ENCODE measurements around the gene SOX11.

SOX11 gene

DNA sequence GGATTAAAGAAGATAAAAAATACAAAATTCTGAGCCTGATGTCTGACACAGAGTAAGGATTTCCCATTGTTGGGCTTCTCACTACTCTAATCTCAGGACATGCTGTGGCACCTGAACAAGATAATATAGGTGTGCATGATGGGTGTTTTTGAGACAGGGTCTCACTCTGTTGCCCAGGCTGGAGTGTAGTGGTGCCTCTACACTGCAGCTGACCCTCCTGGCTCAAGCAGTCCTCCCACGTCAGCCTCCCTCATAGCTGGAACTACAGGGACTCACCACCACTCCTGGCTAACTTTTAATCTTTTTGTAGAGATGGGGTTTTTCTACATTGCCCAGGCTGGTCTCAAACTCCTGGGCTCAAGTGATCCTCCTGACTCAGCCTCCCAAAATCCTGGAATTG is 32.9 kb downstream of the SOX11 start:
- DNase-seq, result no peak

GRCh38 chr2:5725794-5726463 is 33.7 kb downstream of the SOX11 start:
- no peak for DNase-seq

DNA sequence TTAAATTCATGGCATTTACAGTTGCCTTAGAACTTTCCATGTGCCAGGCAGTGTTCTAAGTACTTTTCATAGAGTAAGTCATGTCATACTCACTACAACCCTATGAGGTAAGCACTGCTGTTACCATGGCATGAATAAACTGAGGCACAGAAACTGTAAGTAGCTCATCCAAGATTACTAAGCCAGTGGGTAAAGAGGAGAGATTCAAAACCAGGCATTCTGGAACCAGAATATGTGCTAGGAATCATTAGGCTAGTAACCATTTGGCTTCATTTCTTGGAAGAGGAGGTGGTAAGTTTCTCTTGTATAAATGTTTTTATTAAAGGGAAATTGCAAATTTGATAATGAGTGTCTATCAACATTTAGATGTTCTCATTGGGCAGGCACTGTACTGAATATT is 35.1 kb downstream of the SOX11 start:
- DNase-seq, result no peak

DNA sequence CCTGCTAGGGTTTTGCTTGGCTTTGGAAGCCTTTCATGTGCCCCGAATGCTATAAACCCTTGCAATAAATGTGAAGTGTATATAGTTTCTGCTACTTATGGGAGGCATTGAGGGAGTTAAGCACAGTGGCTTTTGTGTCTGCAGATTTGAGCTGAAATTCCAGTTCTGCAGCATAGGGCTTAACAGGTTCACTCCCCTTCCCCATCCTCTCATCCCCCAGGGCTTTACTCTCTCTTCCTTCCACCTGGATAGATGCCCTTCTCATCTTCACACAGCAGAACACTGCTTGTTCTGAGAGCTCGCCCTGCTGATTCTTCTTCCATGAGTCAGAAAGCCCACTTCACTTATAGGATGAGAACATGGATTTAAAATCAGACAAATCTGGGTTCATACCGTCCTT is 37.2 kb downstream of the SOX11 start:
- DNase-seq, result no peak

- no peak for DNase-seq
Observed at GRCh38 chr2:5730386-5730785, 38.2 kb downstream of the SOX11 start.

DNA sequence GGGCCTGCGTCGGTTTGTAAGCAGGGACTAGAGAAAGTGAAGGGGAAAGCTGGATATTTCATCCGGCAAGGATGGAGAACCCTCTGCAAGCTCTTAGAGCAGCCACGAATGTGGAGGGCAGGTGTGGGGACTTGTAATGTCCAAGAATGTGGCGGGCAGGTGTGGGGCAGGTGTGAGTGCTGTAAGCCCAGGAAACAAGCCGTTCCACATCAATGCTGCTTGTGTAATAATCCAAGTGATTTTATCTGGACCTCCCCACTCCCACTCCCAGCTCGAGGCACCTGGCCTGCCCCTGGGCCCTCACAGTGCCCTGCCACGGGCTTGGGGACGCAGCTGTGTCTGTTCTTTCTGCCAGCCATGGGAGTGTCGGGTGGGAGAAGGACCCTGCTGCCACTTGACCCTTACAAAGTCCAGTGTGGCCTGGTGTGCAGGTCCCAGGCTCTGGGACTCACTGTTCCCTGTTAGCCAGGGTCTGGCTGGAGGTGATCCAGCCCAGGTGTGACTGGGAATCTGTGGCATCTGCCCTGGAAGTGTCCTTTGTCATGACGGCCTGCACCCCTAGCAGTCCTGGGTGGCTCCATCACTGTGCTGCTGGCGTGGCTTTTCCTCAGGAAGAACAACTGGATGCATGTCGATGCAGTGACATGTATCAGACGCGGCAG is 42.8 kb downstream of the SOX11 start:
- no peak for DNase-seq

DNA sequence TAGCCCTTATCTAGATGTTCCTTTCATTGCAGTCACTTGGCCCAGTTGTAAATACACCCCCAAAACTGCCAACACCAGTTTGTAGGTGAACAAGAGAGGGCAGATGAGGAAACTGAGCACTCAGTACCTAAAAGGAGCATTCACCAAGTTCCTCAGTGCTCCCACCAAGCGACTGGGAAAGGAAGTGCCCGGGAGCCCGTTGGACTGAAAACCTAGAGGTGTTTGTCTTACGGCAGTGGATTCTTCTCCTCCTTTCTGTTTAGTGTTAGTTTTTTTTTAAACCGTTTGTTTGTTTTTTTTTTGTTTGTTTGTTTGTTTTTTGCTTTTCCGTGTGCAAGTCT is 43.3 kb downstream of the SOX11 start:
- DNase-seq, result no peak

DNA sequence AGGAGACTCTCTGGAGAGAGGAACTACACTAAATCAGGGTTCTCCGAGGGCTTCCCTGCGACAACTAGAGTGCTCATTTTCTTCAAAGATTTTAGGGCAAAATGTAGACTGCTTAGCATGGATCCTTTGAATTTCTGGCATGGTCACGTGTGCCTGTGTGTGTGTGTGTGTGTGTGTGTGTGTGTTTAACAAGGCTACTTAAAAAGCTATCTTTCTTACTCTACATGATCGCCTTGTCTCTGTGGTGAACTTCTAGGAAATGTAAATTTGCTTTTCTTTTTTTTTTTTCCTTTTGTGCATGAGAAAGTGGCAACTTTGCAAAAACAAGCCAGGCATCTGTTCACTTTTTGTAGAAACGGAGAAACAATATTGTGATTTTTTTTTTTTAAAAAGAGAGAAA is 43.9 kb downstream of the SOX11 start:
- DNase-seq, result no peak

GRCh38 chr2:5736886-5737285 is 44.7 kb downstream of the SOX11 start:
- DNase-seq, result no peak

GRCh38 chr2:5740053-5740452 is 47.9 kb downstream of the SOX11 start:
- DNase-seq, result no peak

GRCh38 chr2:5740817-5741216 is 48.6 kb downstream of the SOX11 start:
- no peak for DNase-seq

- no peak for DNase-seq
Observed at GRCh38 chr2:5741242-5741641, 49.1 kb downstream of the SOX11 start.

DNA sequence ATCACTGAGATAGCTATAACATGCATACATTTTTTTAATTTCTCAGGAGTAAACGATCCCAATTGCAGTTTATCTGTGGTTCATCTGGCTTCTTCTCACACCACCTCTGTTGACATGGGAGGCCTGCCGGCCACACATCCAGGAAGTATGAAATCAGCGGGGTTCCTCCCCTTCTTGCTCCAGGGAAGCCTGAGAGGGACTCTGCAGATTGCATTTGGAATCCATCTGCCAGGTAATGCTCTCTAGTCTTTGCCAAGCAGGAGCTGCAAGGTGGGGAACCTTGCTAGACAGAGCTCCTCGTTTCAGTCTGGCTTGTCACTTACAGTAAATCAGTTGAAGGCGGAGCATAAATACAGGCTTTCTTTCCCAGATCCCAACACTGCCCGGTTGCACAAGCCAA is 49.9 kb downstream of the SOX11 start:
- DNase-seq, result no peak

DNA sequence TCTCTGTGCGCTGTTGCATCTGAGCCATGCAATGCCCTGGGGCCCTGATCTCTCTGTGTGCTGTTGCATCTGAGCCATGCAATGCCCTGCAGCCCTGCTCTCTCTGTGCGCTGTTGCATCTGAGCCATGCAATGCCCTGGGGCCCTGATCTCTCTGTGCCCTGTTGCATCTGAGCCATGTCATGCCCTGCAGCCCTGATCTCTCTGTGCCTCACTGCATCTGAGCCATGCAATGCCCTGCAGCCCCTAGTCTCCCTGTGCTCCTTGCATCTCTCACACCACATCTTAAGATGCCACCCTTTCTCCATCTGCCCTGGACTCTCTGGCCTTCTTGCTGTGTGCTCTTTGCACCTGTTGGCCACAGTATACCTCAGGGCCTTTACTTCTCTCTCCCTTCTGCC is 56.2 kb downstream of the SOX11 start:
- no peak for DNase-seq

DNA sequence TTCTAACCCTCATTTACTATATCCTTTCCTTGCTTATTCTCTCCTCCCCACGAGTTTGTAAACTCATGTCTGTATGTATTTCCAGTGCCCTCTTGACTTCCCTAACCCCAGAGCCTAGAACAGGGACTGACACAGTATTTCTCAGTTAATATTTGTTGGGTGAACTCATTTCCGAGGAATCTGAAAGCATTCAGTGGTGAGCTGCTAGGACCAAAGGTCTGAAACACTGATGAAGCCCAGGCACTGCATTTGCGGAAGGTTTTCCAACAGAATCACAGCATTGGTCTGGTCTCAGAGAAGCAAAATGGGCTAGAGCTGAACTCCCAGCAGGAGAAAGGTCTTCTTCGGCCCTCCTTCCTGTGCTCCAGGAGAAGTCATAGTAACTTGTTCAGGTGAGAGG is 56.8 kb downstream of the SOX11 start:
- no peak for DNase-seq

DNA sequence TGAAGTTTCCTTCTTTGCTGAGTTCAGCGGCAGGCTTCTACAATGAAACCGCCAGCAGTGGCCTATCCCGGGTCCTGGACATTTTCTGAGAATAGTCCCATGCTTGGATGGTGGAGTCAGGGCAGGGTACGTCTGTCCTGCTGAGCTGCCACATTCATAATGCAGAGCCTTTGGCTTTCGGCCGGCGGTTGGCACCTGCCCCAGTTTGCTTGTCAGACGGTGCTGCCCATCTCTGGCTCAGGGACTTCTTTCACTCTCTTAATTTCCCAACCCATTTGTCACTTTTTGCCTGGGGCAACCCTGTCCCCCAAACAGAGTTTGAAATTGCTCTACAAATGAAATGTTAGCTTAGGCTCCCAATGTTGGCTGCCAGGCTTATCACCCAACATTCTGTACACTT is 57.2 kb downstream of the SOX11 start:
- no peak for DNase-seq
